GM19372 (cell line): ENCODE results near the gene CCDC154.

Source experiments
- ATAC-seq: cut with Tn5 transposase; IDR thresholded peaks from one replicate; pipeline ENCODE4 v1.9.1; 2021; ENCODE audit warnings: mild to moderate bottlenecking, low read depth, moderate library complexity; ENCODE audit not compliant: unreplicated experiment

CCDC154 gene

DNA sequence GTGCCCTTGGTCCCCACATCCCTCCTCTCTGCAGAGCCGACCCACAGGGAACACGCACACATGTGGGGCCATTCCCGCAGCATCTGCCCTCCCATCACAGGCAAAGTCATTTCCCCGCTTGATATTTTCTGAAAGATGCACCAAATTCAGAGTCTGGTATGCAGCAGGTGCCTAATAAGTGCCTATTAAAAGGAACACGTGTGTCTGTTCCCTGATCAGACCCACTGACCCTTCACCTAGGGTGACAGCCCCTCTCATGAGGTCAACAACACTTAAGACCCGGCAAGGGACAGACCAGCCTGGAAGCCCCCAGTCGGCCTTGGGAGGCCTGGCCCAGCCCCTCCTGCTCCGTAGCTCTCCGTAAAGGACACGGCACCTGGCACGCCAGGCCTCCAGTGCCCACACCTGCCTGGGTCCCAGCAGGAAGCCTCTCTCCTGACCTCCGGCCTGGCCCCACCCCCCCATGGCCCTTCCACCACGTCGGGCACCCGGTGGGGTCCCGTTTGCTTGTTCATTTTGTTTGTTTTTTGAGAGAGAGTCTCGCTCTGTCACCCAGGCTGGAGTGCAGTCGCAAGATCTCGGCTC lies 49.9 kb downstream of the CCDC154 start:
- ATAC-seq: no peak

DNA sequence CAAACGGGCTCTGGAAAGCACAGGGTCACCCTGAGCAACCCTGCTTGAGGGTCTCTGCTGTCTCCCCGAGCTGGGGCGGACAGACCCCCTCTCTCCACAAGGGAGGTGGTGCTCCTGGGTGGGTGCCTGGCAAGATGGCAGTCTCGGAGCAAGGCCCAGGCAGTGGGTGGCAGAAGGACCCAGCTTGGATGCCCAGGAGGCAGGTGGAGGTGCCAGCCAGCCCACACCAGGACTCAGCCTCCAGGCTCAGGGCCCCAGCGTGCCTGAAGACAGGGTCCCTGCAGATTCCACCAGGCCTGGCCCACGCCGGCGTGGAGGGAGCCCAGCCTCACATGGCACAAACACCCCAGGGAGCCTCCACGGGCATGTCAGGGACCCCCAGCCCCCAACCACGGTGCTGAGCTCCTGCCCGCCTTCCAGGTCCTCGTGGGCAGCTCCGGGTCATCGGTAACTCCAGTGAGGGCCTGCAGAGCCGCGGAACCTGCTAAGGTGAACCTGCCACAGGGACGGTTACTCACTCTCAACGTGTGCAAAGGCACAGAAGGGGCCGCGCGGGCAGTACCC lies 50.7 kb downstream of the CCDC154 start:
- ATAC-seq: no peak

- no peak for ATAC-seq
Observed at GRCh38 chr16:1392826-1393225, 51.5 kb downstream of the CCDC154 start.

DNA sequence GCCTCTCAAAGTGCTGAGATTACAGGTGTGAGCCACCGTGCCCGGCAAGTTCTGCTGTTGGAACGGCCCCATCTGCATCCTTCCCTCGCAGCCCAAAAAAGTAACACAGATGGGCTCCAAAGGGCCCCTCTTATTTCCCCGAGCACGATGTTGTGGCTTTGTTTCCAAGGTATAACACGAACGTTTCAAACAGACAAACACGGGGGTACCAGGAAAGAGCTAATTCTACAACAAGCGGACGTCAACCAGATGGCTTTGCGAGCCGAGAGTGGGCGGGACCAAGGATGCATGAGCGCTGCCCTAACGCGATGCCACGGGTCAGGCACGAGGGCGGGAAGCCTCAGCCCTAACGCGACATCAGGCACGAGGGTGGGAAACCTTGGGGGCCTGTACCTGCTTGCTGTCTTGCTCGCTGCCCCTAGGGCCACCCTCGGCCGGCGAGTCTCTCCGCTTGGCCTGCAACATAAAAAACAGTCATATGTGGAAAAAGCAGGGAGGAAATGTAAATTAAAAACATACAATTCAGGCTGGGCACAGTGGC lies 54.0 kb downstream of the CCDC154 start:
- no peak for ATAC-seq

- ATAC-seq: no peak
Observed at GRCh38 chr16:1389762-1390161, 54.6 kb downstream of the CCDC154 start.

GRCh38 chr16:1387331-1387730 lies 57.0 kb downstream of the CCDC154 start:
- ATAC-seq: no peak

GRCh38 chr16:1385232-1385631 lies 59.1 kb downstream of the CCDC154 start:
- ATAC-seq: no peak
